HG03521 (cell line): Measurements from ENCODE around the gene MAP2K7.
A peak's percentile ranks its signal among the peaks of the same experiment; 100 is the strongest.

Experiments
- ATAC-seq: cut with Tn5 transposase; IDR thresholded peaks from one replicate; pipeline ENCODE4 v1.9.1; 2021; ENCODE audit warnings: mild to moderate bottlenecking, moderate library complexity; ENCODE audit not compliant: unreplicated experiment

Gene MAP2K7

GRCh38 chr19:7918615-7919421, 15.1 kb downstream of the MAP2K7 start:
- ATAC-seq: no peak

- peak; percentile 57 for ATAC-seq
These were observed 16.2 kb downstream of the MAP2K7 start, which contains the start of gene SNAPC2 for GRCh38 chr19:7919610-7920518. Gene SNAPC2 (plus strand): TSS chr19:7920338. CDS start chr19:7920367, 29 bp downstream.

- peak; percentile 48 for ATAC-seq
These were observed 17.0 kb downstream of the MAP2K7 start for GRCh38 chr19:7920519-7921301.

GRCh38 chr19:7921302-7921966, 17.8 kb downstream of the MAP2K7 start:
- ATAC-seq: no peak

GRCh38 chr19:7921967-7922835, 18.5 kb downstream of the MAP2K7 start:
- ATAC-seq: no peak

- ATAC-seq: no peak
These were observed 19.1 kb downstream of the MAP2K7 start for GRCh38 chr19:7922836-7923195.

- no peak for ATAC-seq
These were observed 19.9 kb downstream of the MAP2K7 start for GRCh38 chr19:7923295-7924191.

GRCh38 chr19:7924241-7924640, 20.6 kb downstream of the MAP2K7 start:
- ATAC-seq: no peak

- no peak for ATAC-seq
These were observed 21.0 kb downstream of the MAP2K7 start for GRCh38 chr19:7924651-7925170.

GRCh38 chr19:7925171-7925851, 21.6 kb downstream of the MAP2K7 start:
- no peak for ATAC-seq

- peak; percentile 37 for ATAC-seq
These were observed 22.5 kb downstream of the MAP2K7 start, which contains the start of gene CTXN1 for GRCh38 chr19:7926021-7926726. Gene CTXN1 (minus strand): TSS chr19:7926135. CDS start chr19:7925538, 597 bp downstream.

- no peak for ATAC-seq
These were observed 23.3 kb downstream of the MAP2K7 start for GRCh38 chr19:7926727-7927604.

- no peak for ATAC-seq
These were observed 24.1 kb downstream of the MAP2K7 start for GRCh38 chr19:7927605-7928333.

GRCh38 chr19:7928334-7928706, 24.6 kb downstream of the MAP2K7 start:
- no peak for ATAC-seq
